GM20000 (cell line): ENCODE results near the gene SEMA3F.

Experiments used
- DNase-seq: peaks from one replicate; pipeline ENCODE4 v3.0.0; 2012; ENCODE audit warnings: low spot score
- TF ChIP-seq, protein P1 (sequence below): IDR thresholded peaks from 2 replicates; pipeline ENCODE4 v1.5.1; 2012; ENCODE audit warnings: mild to moderate bottlenecking, control low read depth; ENCODE audit errors: extremely low read depth, missing control alignments

The SEMA3F gene

DNA sequence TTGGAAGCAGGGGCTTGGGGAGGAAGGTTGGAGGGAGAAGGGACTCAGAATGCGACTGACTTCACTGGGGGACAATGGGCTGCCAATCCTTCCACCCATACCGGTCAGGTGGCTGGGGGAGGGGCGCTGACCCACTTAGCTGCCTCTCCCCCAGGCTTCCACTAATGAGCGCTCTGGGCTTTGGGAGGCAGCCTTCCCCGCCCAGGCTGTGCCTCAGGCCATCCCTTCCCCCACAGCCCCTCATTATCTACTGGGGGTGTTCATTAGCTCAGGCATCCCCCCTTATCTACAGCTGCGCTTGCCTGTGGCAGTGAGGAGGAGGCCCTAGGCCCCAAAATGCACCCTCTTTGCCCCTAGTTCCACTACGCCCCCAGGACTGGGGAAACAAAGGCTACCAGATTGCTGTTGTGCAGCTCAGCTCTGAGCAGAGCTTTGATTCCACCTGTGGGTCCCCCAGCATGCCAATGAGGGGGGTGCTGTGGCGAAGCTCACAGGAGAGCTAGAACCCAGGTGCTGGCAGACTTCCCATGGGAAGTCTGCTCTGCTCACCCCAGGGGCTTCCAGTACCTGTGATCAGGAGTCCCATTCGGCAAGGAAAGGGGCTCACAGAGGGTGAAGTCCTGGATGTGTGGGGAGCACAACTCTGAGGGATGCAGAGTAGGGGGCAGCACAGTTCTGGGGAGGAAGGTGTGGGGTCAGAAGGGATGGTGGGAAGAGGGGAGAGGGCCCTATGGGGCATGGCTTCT is 29.4 kb upstream of the SEMA3F start:
- TF ChIP-seq, protein P1, sequence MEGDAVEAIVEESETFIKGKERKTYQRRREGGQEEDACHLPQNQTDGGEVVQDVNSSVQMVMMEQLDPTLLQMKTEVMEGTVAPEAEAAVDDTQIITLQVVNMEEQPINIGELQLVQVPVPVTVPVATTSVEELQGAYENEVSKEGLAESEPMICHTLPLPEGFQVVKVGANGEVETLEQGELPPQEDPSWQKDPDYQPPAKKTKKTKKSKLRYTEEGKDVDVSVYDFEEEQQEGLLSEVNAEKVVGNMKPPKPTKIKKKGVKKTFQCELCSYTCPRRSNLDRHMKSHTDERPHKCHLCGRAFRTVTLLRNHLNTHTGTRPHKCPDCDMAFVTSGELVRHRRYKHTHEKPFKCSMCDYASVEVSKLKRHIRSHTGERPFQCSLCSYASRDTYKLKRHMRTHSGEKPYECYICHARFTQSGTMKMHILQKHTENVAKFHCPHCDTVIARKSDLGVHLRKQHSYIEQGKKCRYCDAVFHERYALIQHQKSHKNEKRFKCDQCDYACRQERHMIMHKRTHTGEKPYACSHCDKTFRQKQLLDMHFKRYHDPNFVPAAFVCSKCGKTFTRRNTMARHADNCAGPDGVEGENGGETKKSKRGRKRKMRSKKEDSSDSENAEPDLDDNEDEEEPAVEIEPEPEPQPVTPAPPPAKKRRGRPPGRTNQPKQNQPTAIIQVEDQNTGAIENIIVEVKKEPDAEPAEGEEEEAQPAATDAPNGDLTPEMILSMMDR, result no peak
- peak; percentile 23 for DNase-seq

DNA sequence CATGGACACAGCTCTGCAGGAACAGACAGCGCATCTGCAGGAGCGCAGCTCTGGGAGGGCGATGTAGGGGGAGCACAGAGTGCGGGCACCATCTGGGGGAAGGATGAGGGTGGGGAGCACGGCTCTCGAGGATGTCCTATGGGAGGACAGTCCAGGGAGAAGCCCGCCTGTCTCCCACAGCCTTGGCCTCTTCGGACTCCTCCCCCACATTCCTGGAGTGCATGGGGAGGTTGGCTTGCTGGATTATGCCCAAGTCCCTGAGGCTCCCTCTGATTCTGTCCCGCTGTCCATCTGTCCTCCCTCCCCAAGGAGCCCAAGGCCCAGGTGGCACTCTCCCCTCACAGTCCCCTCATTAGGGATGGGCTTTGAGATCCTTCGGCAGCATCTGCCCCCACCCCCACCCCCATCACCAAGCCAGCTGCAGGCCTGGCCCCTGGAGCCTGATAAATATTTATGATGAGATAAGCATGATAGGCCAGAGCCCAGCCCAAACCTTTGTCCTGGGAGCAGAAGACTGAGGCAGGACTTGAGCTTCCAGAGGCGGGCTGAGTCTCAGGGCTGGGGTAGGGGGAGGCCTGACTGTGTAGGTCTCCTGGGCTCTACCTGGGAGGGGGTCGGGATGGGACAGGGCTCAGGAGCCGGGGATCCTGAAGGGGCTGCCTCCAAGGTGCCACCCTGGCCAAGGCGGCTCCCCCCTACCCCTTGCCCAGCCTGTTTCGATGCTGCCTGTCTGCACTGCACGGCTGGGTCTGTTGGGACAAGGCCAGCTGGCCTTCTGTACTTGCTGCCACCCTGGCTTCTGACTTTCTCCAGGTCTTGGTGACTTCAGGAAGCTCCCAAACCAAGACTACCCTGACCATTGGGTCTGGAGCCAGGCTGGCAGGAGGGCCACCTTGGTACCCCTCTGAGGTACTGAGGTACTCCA is 28.6 kb upstream of the SEMA3F start:
- no peak for DNase-seq
- TF ChIP-seq, protein P1, result no peak

DNA sequence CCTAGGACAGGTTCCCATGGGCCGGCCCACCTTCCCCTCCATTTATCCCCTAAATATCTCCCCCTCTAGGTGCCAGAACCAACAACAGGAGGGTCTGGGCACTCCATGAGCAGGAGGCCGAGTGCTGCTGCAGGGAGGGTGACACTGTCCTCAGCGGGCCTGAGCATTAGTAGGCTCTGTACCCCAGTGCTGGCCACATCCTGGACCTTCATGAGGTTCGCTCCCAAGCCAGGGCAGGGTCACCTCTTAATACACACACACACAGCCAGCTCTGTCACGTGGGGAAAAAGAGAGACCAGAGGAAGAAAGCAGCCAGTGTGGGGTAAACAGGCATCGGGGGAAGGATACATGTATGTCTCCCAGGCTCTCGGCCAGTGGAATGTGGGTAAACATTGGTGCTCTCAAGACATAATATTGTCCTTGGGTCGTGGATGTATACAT is 27.9 kb upstream of the SEMA3F start:
- TF ChIP-seq, protein P1, result no peak

DNA sequence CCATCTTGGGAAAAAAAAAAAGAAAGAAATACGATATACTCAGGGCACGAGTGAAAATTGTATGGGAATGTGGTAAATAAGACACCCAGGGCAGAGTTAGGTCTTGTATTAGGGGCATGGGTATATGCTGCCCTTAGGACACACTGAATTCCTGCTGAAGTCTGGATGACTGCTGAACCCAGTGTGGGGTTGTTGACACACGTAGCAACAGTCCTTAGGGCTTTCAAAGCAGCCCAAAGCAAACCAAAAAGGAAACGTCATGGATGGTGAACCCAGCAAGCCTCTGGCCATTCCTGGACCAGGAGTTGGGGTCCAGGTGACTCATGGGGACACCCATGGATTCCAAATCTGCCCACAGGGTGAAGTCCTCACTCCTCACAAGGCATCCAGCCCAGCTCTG is 27.1 kb upstream of the SEMA3F start:
- no peak for DNase-seq
- TF ChIP-seq, protein P1, result no peak

More for the DNA sequence above, 27.9 kb upstream of the SEMA3F start:
- no peak for DNase-seq

DNA sequence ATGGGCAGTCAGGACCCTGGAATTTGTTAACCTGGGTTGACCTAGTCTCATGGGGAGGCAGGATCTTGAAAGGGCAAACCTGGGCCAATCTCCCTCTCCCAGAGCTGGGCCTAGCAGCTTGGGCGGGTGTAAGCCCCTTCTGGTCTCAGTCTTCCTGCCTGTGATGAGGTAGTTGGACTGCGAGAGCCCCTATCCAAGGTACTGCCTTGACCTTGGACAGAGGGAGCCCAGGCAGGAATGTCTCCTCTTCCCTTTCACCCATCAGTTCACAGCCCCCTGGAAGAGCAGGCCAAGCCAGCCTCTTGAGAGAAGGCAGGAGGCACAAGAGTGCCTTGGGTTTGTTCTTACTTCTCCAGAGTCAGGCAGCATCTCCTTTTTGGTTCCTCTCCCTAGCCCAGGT is 24.7 kb upstream of the SEMA3F start:
- no peak for DNase-seq
- TF ChIP-seq, protein P1, result no peak

DNA sequence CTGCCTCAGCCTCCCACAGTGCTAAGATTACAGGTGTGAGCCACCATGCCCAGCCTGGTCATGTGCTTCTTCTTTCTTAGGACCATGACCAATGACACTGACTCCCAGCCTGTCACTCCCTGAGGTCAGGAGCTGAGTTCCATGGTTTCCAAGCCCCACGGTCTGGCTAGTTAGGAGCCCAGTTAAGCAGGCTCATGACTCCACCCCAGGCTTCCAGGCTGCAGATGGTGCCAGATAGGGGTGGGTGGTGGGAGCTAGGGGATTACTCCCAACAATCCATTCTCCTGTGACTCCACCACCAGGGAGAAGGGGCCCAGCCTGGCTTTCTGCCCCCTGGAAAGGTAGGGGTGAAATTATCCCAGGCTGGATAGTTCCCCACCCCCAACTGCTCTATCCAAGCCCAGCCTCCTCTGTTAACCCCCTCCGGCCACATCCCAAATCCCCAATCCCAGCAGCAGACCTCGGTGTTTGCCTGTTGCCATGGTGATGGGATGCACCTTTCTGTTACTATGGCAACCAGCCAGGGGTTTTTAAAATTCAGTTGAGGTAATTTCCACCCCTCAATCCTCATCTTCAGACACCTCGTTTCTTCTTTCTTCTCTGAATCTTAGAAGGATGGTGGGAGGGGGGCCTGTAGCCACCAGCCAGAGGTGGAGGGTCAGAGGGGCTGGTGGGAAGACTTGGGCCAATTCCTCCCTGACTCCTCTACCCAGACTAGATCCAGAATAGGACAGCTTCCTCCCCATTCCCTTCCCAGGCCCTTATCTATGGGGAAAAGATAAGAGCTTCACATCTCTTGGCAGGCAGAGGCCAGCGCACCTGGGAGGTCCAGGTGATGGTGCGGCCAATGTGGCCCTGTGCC is 22.5 kb upstream of the SEMA3F start:
- TF ChIP-seq, protein P1, result no peak
- no peak for DNase-seq

DNA sequence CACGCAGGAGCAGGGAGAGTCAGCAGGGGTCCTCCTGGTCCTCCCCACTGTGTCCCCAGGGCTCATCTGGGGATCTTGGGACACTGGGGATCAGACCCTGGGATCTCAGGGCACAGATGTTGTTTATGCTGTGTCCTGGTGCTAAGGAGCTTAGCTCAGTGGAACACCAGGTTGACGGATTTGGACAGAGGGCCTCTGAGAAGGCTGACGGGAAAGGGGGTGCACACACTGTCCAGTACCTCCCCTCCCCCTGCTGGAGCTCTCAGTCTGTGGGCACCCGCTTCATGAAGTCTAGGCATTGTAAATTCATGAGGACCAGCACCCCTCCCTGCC is 21.9 kb upstream of the SEMA3F start:
- TF ChIP-seq, protein P1, result no peak
- no peak for DNase-seq
